HG03139 (cell line): ENCODE results near the gene TOMM5.
"Not testable (repeated sequence)": the region's sequence is repeated elsewhere in the genome, so short reads cannot be mapped to it uniquely, and the experiment has no call there.

Experiments used
- ATAC-seq: cut with Tn5 transposase; IDR thresholded peaks from one replicate; pipeline ENCODE4 v1.9.1; 2021; ENCODE audit not compliant: unreplicated experiment

TOMM5 gene

GRCh38 chr9:37611961-37612360 is 19.6 kb upstream of the TOMM5 start:
- ATAC-seq = no peak

- no peak for ATAC-seq
Measured at GRCh38 chr9:37611014-37611413, 18.6 kb upstream of the TOMM5 start.

GRCh38 chr9:37609735-37610397 is 17.5 kb upstream of the TOMM5 start:
- no peak for ATAC-seq

- no peak for ATAC-seq
Measured at GRCh38 chr9:37608250-37608649, 15.9 kb upstream of the TOMM5 start.

- no peak for ATAC-seq
Measured at GRCh38 chr9:37604296-37604695, 11.9 kb upstream of the TOMM5 start.

GRCh38 chr9:37602817-37603216 is 10.4 kb upstream of the TOMM5 start:
- no peak for ATAC-seq

- ATAC-seq = not testable (repeated sequence)
Measured at GRCh38 chr9:37602061-37602460, 9.7 kb upstream of the TOMM5 start.

GRCh38 chr9:37596504-37596903 is 4.1 kb upstream of the TOMM5 start:
- ATAC-seq = no peak

- ATAC-seq = no peak
Measured at GRCh38 chr9:37593883-37594448, 1.6 kb upstream of the TOMM5 start.

- no peak for ATAC-seq
Measured at GRCh38 chr9:37587521-37587920, 4.9 kb downstream of the TOMM5 start.

GRCh38 chr9:37583522-37584121 is 8.8 kb downstream of the TOMM5 start:
- no peak for ATAC-seq

GRCh38 chr9:37582548-37583157 is 9.7 kb downstream of the TOMM5 start:
- ATAC-seq = no peak

- ATAC-seq = peak; percentile 56
Measured at GRCh38 chr9:37575921-37576721, 16.3 kb downstream of the TOMM5 start, which contains the start of gene FBXO10. Gene FBXO10, minus strand, starts transcription at chr9:37576380. Its CDS starts 34,612 bp downstream, at chr9:37541768.

GRCh38 chr9:37575511-37575914 is 16.9 kb downstream of the TOMM5 start:
- peak; percentile 32 for ATAC-seq

- ATAC-seq = no peak
Measured at GRCh38 chr9:37575001-37575400, 17.4 kb downstream of the TOMM5 start.

- ATAC-seq = no peak
Measured at GRCh38 chr9:37574241-37574721, 18.1 kb downstream of the TOMM5 start.

- no peak for ATAC-seq
Measured at GRCh38 chr9:37571282-37571681, 21.1 kb downstream of the TOMM5 start.

- no peak for ATAC-seq
Measured at GRCh38 chr9:37566716-37567115, 25.7 kb downstream of the TOMM5 start.

- peak; percentile 84 for ATAC-seq
Measured at GRCh38 chr9:37565661-37566618, 26.5 kb downstream of the TOMM5 start.

GRCh38 chr9:37564916-37565315 is 27.5 kb downstream of the TOMM5 start:
- ATAC-seq = no peak
